ENCODE measurements around the gene ANO2. TPM values are rescaled to one million over a fixed set of nuclear protein-coding genes. Genes with fewer than 3 reads are reported as not detected.

The ANO2 gene
- total and polyA plus RNA-seq, 8 donors: 0.43 to 2.4 (median 0.97) TPM

DNA sequence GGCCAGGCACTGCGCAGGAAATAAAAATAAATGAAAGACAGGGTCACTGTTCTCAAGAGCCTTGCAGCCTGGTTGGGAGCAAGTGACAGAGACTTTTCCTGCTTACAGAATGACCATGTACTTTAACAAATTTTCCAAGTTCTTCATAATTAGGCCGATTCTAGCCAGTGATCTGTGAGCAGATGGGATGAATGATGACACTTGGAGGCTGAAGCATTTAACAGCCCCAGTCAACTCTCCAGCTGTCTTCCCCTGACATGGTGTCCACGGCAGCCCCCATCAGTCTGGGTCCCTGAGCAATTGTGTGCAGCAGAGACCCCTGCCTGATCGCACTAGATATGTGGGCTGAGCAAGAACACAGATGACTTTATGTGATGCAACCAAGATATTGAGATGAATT, 314.3 kb downstream of the ANO2 start:
- Histone ChIP-seq H3K4me3 (no peak overlapping the region), H3K27me3 (no peaks in the 10 kb centered on the region), H3K27ac (no peak overlapping the region), H3K4me1 (no peaks in the 10 kb centered on the region), H3K9me3 (no peaks in the 10 kb centered on the region), H3K36me3 (no peaks in the 10 kb centered on the region)
- intact Hi-C loops (cut with DNase I): no loop called here
- TF ChIP-seq, protein P1, sequence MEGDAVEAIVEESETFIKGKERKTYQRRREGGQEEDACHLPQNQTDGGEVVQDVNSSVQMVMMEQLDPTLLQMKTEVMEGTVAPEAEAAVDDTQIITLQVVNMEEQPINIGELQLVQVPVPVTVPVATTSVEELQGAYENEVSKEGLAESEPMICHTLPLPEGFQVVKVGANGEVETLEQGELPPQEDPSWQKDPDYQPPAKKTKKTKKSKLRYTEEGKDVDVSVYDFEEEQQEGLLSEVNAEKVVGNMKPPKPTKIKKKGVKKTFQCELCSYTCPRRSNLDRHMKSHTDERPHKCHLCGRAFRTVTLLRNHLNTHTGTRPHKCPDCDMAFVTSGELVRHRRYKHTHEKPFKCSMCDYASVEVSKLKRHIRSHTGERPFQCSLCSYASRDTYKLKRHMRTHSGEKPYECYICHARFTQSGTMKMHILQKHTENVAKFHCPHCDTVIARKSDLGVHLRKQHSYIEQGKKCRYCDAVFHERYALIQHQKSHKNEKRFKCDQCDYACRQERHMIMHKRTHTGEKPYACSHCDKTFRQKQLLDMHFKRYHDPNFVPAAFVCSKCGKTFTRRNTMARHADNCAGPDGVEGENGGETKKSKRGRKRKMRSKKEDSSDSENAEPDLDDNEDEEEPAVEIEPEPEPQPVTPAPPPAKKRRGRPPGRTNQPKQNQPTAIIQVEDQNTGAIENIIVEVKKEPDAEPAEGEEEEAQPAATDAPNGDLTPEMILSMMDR (IDR thresholded peaks at IDR 0.05): no peak
- FAIRE-seq (no peak), DNase-seq (no peak), ATAC-seq (no peak)
- WGBS, 2 donors: 68 to 73% methylated on average over 4 of the region's 4 CpGs

DNA sequence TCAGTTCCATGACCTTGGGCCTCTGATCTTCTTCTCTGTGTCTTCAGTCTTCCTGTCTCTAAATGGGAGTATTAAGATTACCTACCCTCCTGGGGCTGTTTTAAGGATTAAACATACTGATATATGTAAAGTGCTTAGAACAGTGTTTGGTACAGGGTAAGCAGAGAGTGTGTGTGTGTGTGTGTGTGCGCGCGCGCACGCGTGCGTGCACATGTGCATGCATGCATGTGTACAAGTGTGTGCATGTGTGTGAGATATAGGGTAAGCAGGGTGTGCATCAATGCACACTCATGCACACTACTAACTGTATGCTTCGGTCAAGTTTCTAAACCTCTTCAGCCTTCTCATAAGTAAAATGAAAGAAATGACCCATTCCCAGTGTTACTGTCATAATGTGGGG, 316.6 kb downstream of the ANO2 start:
- no peaks in the 10 kb centered on the region for H3K27me3 ChIP-seq
- ATAC-seq (no peak), DNase-seq (no peak), FAIRE-seq (no peak)
- no peak overlapping the region for H3K4me3 ChIP-seq
- no peaks in the 10 kb centered on the region for H3K9me3 ChIP-seq
- H3K36me3 ChIP-seq: no peaks in the 10 kb centered on the region
- intact Hi-C loops (cut with DNase I): no loop called here
- WGBS, 2 donors: 93 to 96% methylated on average over 8 of the region's 8 CpGs
- TF ChIP-seq, protein P1 (IDR thresholded peaks at IDR 0.05): no peak
- no peak overlapping the region for H3K27ac ChIP-seq
- no peaks in the 10 kb centered on the region for H3K4me1 ChIP-seq

DNA sequence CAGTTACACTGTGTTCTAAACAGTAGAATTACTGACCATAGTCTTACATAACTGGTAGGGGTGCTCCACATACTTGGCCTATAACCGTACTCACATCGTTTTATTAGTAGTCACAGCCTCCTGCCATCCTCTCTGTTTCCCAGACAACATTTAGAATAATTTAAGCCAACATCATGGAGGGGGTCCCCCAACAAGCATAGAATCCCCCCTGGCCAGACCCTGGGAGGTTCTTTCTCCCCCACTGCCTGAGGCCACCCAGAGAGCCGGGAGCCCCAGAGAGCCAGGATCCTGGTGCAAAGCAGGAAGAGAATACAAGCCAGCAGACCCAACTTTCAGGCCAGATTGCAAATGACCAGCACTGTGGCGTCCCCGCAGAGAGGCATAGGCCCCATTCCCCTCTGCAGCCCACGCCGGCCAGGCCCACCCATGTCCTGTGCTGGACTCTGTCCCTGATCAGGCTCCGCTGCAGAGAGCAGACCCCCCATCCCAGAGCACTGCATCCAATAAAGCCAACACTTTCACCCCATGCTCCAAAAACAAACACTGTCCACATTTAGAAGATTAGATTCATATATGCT, 317.9 kb downstream of the ANO2 start:
- Histone ChIP-seq H3K4me1 (no peaks in the 10 kb centered on the region), H3K27me3 (no peaks in the 10 kb centered on the region), H3K27ac (no peak overlapping the region), H3K9me3 (no peaks in the 10 kb centered on the region), H3K36me3 (no peaks in the 10 kb centered on the region), H3K4me3 (no peak overlapping the region)
- 75 to 80% methylated on average over 8 of the region's 8 CpGs for WGBS, 2 donors
- ATAC-seq: no peak
- no peak for DNase-seq
- TF ChIP-seq, protein P1 (IDR thresholded peaks at IDR 0.05): no peak
- FAIRE-seq: no peak
- intact Hi-C loops (cut with DNase I): no loop called here

DNA sequence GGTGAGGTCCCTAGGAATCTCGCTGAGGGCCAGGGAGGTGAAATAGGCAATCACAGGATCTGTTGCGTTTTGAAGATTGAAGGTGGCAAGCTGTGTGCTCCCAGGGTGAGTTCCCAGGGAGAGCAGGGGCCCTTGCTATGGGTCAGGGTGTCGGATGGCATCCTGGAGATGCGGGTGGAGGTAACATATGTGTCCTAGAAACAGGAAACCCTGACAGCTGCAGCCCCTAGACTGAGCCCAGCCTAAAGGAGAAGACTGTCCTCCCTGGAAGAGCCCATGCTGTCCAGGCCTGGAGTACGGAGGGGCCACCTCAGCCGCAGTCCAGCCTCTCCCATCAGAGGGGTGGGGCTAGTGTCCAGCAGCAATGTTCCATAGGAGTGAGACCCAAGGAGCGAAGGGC, 318.9 kb downstream of the ANO2 start:
- TF ChIP-seq, protein P1 (IDR thresholded peaks at IDR 0.05): no peak
- Histone ChIP-seq H3K36me3 (no peaks in the 10 kb centered on the region), H3K4me1 (no peaks in the 10 kb centered on the region), H3K9me3 (no peaks in the 10 kb centered on the region), H3K27me3 (no peaks in the 10 kb centered on the region), H3K4me3 (no peak overlapping the region), H3K27ac (no peak overlapping the region)
- no peak for FAIRE-seq
- ATAC-seq: no peak
- intact Hi-C loops (cut with DNase I): no loop called here
- WGBS, 2 donors: 64 to 74% methylated on average over 7 of the region's 7 CpGs
- DNase-seq: no peak

- DNase-seq (no peak), FAIRE-seq (no peak), ATAC-seq (no peak)
- intact Hi-C loops (cut with DNase I): no loop called here
- 53 to 64% methylated on average over 13 of the region's 13 CpGs for WGBS, 2 donors
- Histone ChIP-seq H3K27me3 (no peaks in the 10 kb centered on the region), H3K27ac (no peak overlapping the region), H3K9me3 (no peaks in the 10 kb centered on the region), H3K4me1 (no peaks in the 10 kb centered on the region), H3K4me3 (no peak overlapping the region), H3K36me3 (no peaks in the 10 kb centered on the region)
- TF ChIP-seq, protein P1 (IDR thresholded peaks at IDR 0.05): no peak
Observed at GRCh38 chr12:5624486-5625272, 320.4 kb downstream of the ANO2 start.

All from pancreas (tissue), 10 donors.